SK-N-SH treated with all-trans-retinoic acid at 6 μM for 48 hours (cell line): Measurements from ENCODE around the gene NUCB2.

ENCODE experiments used
- ARNTL ChIP-seq: fragments of 450-650 bp; formaldehyde crosslinking; IDR thresholded peaks from 2 replicates; pipeline ENCODE4 v1.5.0; 2020; ENCODE audit warnings: low read depth, mild to moderate bottlenecking, moderate library complexity, borderline replicate concordance
- BACH2 ChIP-seq: fragments of 250-450 bp; sonication (Bioruptor Pico); IDR thresholded peaks from 2 replicates; pipeline ENCODE4 v1.9.0; 2021; ENCODE audit warnings: mild to moderate bottlenecking, borderline replicate concordance
- CREB5 ChIP-seq: fragments of 250-450 bp; sonication (Bioruptor Pico); IDR thresholded peaks from 2 replicates; pipeline ENCODE4 v1.5.1; 2020; ENCODE audit warnings: low read depth, mild to moderate bottlenecking, moderate library complexity
- CSDC2 ChIP-seq: fragments of 250-450 bp; sonication (Bioruptor Pico); IDR thresholded peaks from 2 replicates; pipeline ENCODE4 v1.5.0; 2020; ENCODE audit warnings: mild to moderate bottlenecking, moderate library complexity
- OSR1 ChIP-seq: fragments of 250-450 bp; sonication (Bioruptor Pico); IDR thresholded peaks from 2 replicates; pipeline ENCODE4 v1.8.0; 2022; ENCODE audit warnings: moderate library complexity, mild to moderate bottlenecking, inconsistent platforms
- PATZ1 ChIP-seq: fragments of 250-450 bp; sonication (Bioruptor Pico); IDR thresholded peaks from 2 replicates; pipeline ENCODE4 v1.8.0; 2020; ENCODE audit warnings: mild to moderate bottlenecking, moderate library complexity, borderline replicate concordance
- RARB ChIP-seq: fragments of 250-450 bp; sonication (Bioruptor Pico); IDR thresholded peaks from 2 replicates; pipeline ENCODE4 v1.8.0; 2021; ENCODE audit warnings: mild to moderate bottlenecking, moderate library complexity
- TCF4 ChIP-seq: fragments of 250-450 bp; sonication (Bioruptor Pico); IDR thresholded peaks from 2 replicates; pipeline ENCODE4 v1.8.0; 2021; ENCODE audit warnings: mild to moderate bottlenecking, moderate library complexity, borderline replicate concordance
- TSHZ2 ChIP-seq: fragments of 250-450 bp; sonication (Bioruptor Pico); IDR thresholded peaks from 2 replicates; pipeline ENCODE4 v1.5.0; 2020; ENCODE audit warnings: mild to moderate bottlenecking, moderate library complexity
- ZC3H10 ChIP-seq: fragments of 250-450 bp; sonication (Bioruptor Pico); IDR thresholded peaks from 2 replicates; pipeline ENCODE4 v1.5.1; 2021; ENCODE audit warnings: mild to moderate bottlenecking, moderate library complexity
- ZFP3 ChIP-seq: fragments of 250-450 bp; sonication (Bioruptor Pico); IDR thresholded peaks from 2 replicates; pipeline ENCODE4 v1.5.0; 2020; ENCODE audit warnings: mild to moderate bottlenecking, moderate library complexity
- ZNF565 ChIP-seq: fragments of 450-650 bp; formaldehyde crosslinking; conservative IDR thresholded peaks from 2 replicates; pipeline ENCODE4 v1.5.0; 2020; ENCODE audit warnings: low read depth, mild to moderate bottlenecking, moderate library complexity
- ZNF70 ChIP-seq: fragments of 450-650 bp; formaldehyde crosslinking; IDR thresholded peaks from 2 replicates; pipeline ENCODE4 v1.5.0; 2020; ENCODE audit warnings: mild to moderate bottlenecking, moderate library complexity
- ZNF8 ChIP-seq: fragments of 450-650 bp; formaldehyde crosslinking; IDR thresholded peaks from 2 replicates; pipeline ENCODE4 v1.5.0; 2020; ENCODE audit warnings: mild to moderate bottlenecking, moderate library complexity

GRCh38 chr11:17291710-17292109 is 15.2 kb downstream of the NUCB2 start:
- TF ChIP-seq CREB5 (no peak), PATZ1 (CRISPR knock-in tag) (no peak), ARNTL (CRISPR knock-in tag) (no peak), ZC3H10 (CRISPR knock-in tag) (no peak), ZNF70 (no peak), ZNF565 (CRISPR knock-in tag) (no peak), RARB (CRISPR knock-in tag) (no peak), TCF4 (CRISPR knock-in tag) (no peak), CSDC2 (CRISPR knock-in tag) (no peak), TSHZ2 (CRISPR knock-in tag) (no peak), OSR1 (CRISPR knock-in tag) (no peak), ZFP3 (CRISPR knock-in tag) (no peak), ZNF8 (CRISPR knock-in tag) (no peak), BACH2 (CRISPR knock-in tag) (no peak)
